Kasumi-1 (cell line): ENCODE results near the gene OTOA.
A peak's percentile ranks its signal among the peaks of the same experiment; 100 is the strongest.
"Not testable (repeated sequence)": the region's sequence is repeated elsewhere in the genome, so short reads cannot be mapped to it uniquely, and the experiment has no call there.

Experiments used
- DNase-seq, 2 experiments: peaks; one replicate each; lab custom pipeline; 2025; lab: John Stamatoyannopoulos, UW

Gene OTOA

GRCh38 chr16:21641916-21642315 is 21.9 kb upstream of the OTOA start:
- no peak for DNase-seq

GRCh38 chr16:21642861-21643260 is 20.9 kb upstream of the OTOA start:
- DNase-seq = no peak

- no peak for DNase-seq
These were observed 20.0 kb upstream of the OTOA start for GRCh38 chr16:21643785-21644184.

GRCh38 chr16:21644674-21645073 is 19.1 kb upstream of the OTOA start:
- DNase-seq = no peak

GRCh38 chr16:21645261-21645721 is 18.5 kb upstream of the OTOA start:
- DNase-seq = peak in 1 of 2 experiments; percentile 26

- DNase-seq = no peak
These were observed 17.7 kb upstream of the OTOA start for GRCh38 chr16:21646091-21646490.

GRCh38 chr16:21646721-21647561 is 16.8 kb upstream of the OTOA start:
- DNase-seq = no peak

- DNase-seq = no peak
These were observed 16.1 kb upstream of the OTOA start for GRCh38 chr16:21647562-21648164.

GRCh38 chr16:21649826-21650406 is 13.9 kb upstream of the OTOA start:
- not testable (repeated sequence) for DNase-seq

- peak; percentile 52 to 68 for DNase-seq
These were observed 13.2 kb upstream of the OTOA start for GRCh38 chr16:21650521-21650920.

- DNase-seq = no peak
These were observed 12.3 kb upstream of the OTOA start for GRCh38 chr16:21651515-21651914.

- DNase-seq = no peak
These were observed 11.3 kb upstream of the OTOA start, which contains the start of gene IGSF6 for GRCh38 chr16:21652453-21652852. IGSF6 (minus strand) TSS chr16:21652608; CDS start chr16:21652598, 10 bp downstream.

- DNase-seq = no peak
These were observed 10.2 kb upstream of the OTOA start for GRCh38 chr16:21653571-21653970.

GRCh38 chr16:21654466-21654865 is 9.3 kb upstream of the OTOA start:
- no peak for DNase-seq

- no peak for DNase-seq
These were observed 8.9 kb upstream of the OTOA start for GRCh38 chr16:21654881-21655280.

- DNase-seq = peak; percentile 17 to 45
These were observed 6.7 kb upstream of the OTOA start for GRCh38 chr16:21656795-21657768.

- no peak for DNase-seq
These were observed 4.6 kb upstream of the OTOA start for GRCh38 chr16:21659124-21659523.

GRCh38 chr16:21664801-21665492 is 1.2 kb downstream of the OTOA start:
- no peak for DNase-seq

GRCh38 chr16:21666772-21667171 is 3.0 kb downstream of the OTOA start:
- DNase-seq = no peak

GRCh38 chr16:21667575-21667974 is 3.8 kb downstream of the OTOA start:
- no peak for DNase-seq

GRCh38 chr16:21673469-21673868 is 9.7 kb downstream of the OTOA start:
- DNase-seq = no peak
